GM12878 (cell line): ENCODE measurements around the gene BICRAL. TPM values are rescaled to one million over a fixed set of nuclear protein-coding genes. Genes with fewer than 3 reads are reported as not detected.
"Not testable (repeated sequence)": the region's sequence is repeated elsewhere in the genome, so short reads cannot be mapped to it uniquely, and the experiment has no call there.

Experiments
- ATAC-seq: fragments of 200-7000 bp; cut with Tn5 transposase; 3 replicates; pipeline ENCODE4 v1.9.1; 2020; ENCODE audit warnings: mild to moderate bottlenecking, moderate library complexity
- BruUV-seq: library from RNA; stranded (reverse); fragments of 400-500 nt; replicated peaks from 2 replicates; lab custom pipeline; 2021; lab: Mats Ljungman, UMichigan
- CTCF ChIA-PET: fragments of 300-600 bp; sonication (Branson Sonifier 250); formaldehyde crosslinking; extraction: SDS; loops from one replicate; lab custom pipeline; 2021; ENCODE audit warnings: inconsistent platforms; lab: Yijun Ruan, JAX
- POLR2A ChIA-PET: fragments of 350-600 bp; formaldehyde crosslinking; extraction: SDS; loops from one replicate; lab custom pipeline; 2021; ENCODE audit warnings: inconsistent platforms; lab: Charles Lee
- RAD21 ChIA-PET: fragments of 300-600 bp; sonication (Branson Sonifier 250); formaldehyde crosslinking; loops from one replicate; lab custom pipeline; 2023; ENCODE audit warnings: antibody characterized with exemption; ENCODE audit not compliant: unreplicated experiment; lab: Charles Lee
- SMC1A ChIA-PET: fragments of 300-600 bp; sonication (Branson Sonifier 250); formaldehyde crosslinking; loops from one replicate; lab custom pipeline; 2023; ENCODE audit not compliant: unreplicated experiment, uncharacterized antibody; lab: Charles Lee
- DNase-seq: peaks from one replicate; pipeline ENCODE4 v3.0.0-alpha.2; 2011; ENCODE audit warnings: low read depth, low spot score
- FAIRE-seq: peaks from 3 replicates; lab custom pipeline; 2011; peaks lifted over from hg19 to GRCh38; lab: Jason Lieb, UNC
- H2AFZ ChIP-seq: 2 replicates; pipeline ENCODE4 v1.6.0; 2011; ENCODE audit warnings: low read depth, low read length, control low read depth; ENCODE audit not compliant: control insufficient read depth
- H3K27ac ChIP-seq: 2 replicates; pipeline ENCODE4 v1.5.1; 2011; ENCODE audit warnings: control low read depth; ENCODE audit not compliant: control insufficient read depth, insufficient read depth
- H3K27me3 ChIP-seq, 2 experiments: replicated peaks in 1 of 2; 2 replicates each; pipeline versions ENCODE4 v1.6.0 to v1.6.1; 2011; ENCODE audit warnings: low read length in 1 of 2; ENCODE audit not compliant: control insufficient read depth in 2 of 2, insufficient read depth in 2 of 2
- H3K36me3 ChIP-seq, 2 experiments: 2 replicates each; pipeline ENCODE4 v1.5.1; 2011; ENCODE audit warnings: low read length in 1 of 2; ENCODE audit not compliant: control insufficient read depth in 2 of 2, insufficient read depth in 2 of 2
- H3K4me1 ChIP-seq: 2 replicates; pipeline ENCODE4 v1.6.1; 2011; ENCODE audit warnings: mild to moderate bottlenecking, low read length, moderate library complexity, mixed read lengths; ENCODE audit not compliant: control insufficient read depth, insufficient read depth
- H3K4me2 ChIP-seq: 2 replicates; pipeline ENCODE4 v1.6.0; 2011; ENCODE audit warnings: control low read depth; ENCODE audit not compliant: control insufficient read depth, insufficient read depth
- H3K4me3 ChIP-seq: fragments of 200-600 bp; sonication (generic); 2 replicates; pipeline ENCODE4 v1.5.1; 2016
- H3K79me2 ChIP-seq: 2 replicates; pipeline ENCODE4 v1.6.0; 2011; ENCODE audit warnings: low read length; ENCODE audit not compliant: control insufficient read depth, insufficient read depth
- H3K9ac ChIP-seq: 2 replicates; pipeline ENCODE4 v1.8.0; 2011; ENCODE audit warnings: low read length, control low read depth, mixed read lengths; ENCODE audit not compliant: control insufficient read depth, insufficient read depth
- H3K9me3 ChIP-seq: replicated peaks from 3 replicates; pipeline ENCODE4 v1.5.1; 2011; ENCODE audit warnings: mild to moderate bottlenecking, low read length; ENCODE audit not compliant: control insufficient read depth, insufficient read depth
- H4K20me1 ChIP-seq: 2 replicates; pipeline ENCODE4 v1.6.0; 2011; ENCODE audit not compliant: control insufficient read depth, insufficient read depth
- EED ChIP-seq: sonication (generic); IDR thresholded peaks from 2 replicates; pipeline ENCODE4 v1.6.1; 2016; ENCODE audit warnings: antibody characterized with exemption, low read depth
- RUNX3 ChIP-seq: IDR thresholded peaks from 2 replicates; pipeline ENCODE4 v1.6.1; 2012; ENCODE audit warnings: low read length, inconsistent platforms
- SPI1 ChIP-seq: IDR thresholded peaks from 2 replicates; pipeline ENCODE4 v1.6.1; 2011; ENCODE audit warnings: low read depth, mild to moderate bottlenecking, low read length, moderate library complexity, borderline replicate concordance; ENCODE audit not compliant: insufficient read depth
- WGBS: methylation state at CpG from one replicate; pipeline ENCODE4 v1.1.6; 2016; ENCODE audit warnings: low lambda C conversion rate; ENCODE audit not compliant: insufficient replicate concordance, insufficient coverage; ENCODE audit errors: missing lambda C conversion rate; 5-methylcytosine and 5-hydroxymethylcytosine counted together
- in situ Hi-C: fragments of 300-500 bp; cut with MboI; formaldehyde crosslinking; loops from 9 replicates; pipeline ENCODE4 v1.14.3; 2018; ENCODE audit warnings: mixed read lengths
- intact Hi-C: fragments of 100-400 bp; cut with micrococcal nuclease; formaldehyde crosslinking; loops from one replicate; pipeline ENCODE4 v1.14.2; 2022; ENCODE audit not compliant: unreplicated experiment
- polyA plus RNA-seq, 11 experiments: library from polyadenylated mRNA; depleted of rRNA in 4 of 11; unstranded in 6 of 11; stranded (reverse) in 5 of 11; fragments of >200 nt; fragmentation: Nextera tagmentation in 4 of 11; fragmentation: Illumina TruSeq in 1 of 11; extraction: Ambion mirVana in 4 of 11; extraction: Trizol in 1 of 11; gene quantifications; 1 replicate in 1 of 11; 2 replicates in 10 of 11; pipeline versions ENCODE4 v1.2.1 to v1.2.3, GENCODE V29; 2011 to 2016; ENCODE audit warnings: inconsistent platforms in 2 of 11, missing spikeins in 2 of 11, low read depth in 1 of 11
- total RNA-seq, 4 experiments: library from RNA; depleted of rRNA in 3 of 4; stranded (reverse); fragments of >200 nt in 3 of 4; fragmentation: Illumina TruSeq in 1 of 4; extraction: Trizol in 1 of 4; gene quantifications; 2 replicates each; pipeline versions ENCODE4 v1.2.1 to v1.2.3, GENCODE V29; 2013 to 2021
- TF ChIP-seq, protein P1 (sequence below): fragments of 450-650 bp; IDR thresholded peaks from 2 replicates; pipeline ENCODE4 v1.6.1; 2017; ENCODE audit warnings: mild to moderate bottlenecking, moderate library complexity
- TF ChIP-seq, protein P2 (sequence below): fragments of 450-650 bp; IDR thresholded peaks from 2 replicates; pipeline ENCODE4 v1.6.1; 2017; ENCODE audit warnings: mild to moderate bottlenecking, moderate library complexity

BICRAL gene
- total and polyA plus RNA-seq, 10 of the 15 experiments (the other 5 are each of a cell fraction or from before 2014, with no cell fraction given) = 1.9 to 16.6 (median 8.5) TPM

DNA sequence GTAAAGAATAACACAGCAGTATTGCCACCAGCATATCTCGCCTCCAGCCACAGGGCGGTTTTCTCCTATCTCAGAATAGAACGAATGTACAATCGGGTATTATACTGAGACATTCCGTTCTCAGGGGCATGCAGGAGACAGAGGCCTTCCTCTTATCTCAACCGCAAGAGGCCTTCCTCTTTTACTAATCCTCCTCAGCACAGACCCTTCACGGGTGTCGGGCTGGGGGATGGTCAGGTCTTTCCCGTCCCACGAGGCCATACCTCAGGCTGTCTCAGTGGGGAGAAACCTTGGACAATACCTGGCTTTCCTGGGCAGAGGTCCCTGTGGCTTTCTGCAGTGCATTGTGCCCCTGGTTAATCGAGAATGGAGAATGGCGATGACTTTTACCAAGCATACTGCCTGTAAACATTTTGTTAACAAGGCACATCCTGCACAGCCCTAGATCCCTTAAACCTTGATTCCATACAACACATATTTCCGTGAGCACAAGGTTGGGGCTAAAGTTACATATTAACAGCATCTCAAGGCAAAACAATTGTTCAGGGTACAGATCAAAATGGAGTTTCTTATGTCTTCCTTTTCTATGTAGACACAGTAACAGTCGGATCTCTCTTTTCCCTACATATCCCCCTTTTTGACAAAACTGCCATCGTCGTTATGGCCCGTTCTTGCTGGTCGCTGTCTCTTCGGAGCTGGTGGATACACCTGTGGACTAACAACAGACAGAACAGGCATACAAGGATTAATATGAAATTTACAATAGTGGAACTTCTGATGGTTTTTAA lies 112.4 kb downstream of the BICRAL start:
- RAD21 ChIA-PET = interaction anchor here (1.2 to 1.4 kb wide), 2 partner anchors 233 to 249 kb away, joined by 3 to 4 read pairs; no protein-coding TSS in a partner anchor

More for the DNA sequence above, 112.4 kb downstream of the BICRAL start:
- H3K9ac ChIP-seq, FAIRE-seq, H3K4me2 ChIP-seq, H3K27me3 ChIP-seq, in situ Hi-C loops, H4K20me1 ChIP-seq, H3K9me3 ChIP-seq, ATAC-seq, H3K4me3 ChIP-seq, BruUV-seq, H3K79me2 ChIP-seq, H3K36me3 ChIP-seq: not testable (repeated sequence)
- H2AFZ ChIP-seq = peak overlapping the region; percentile 86
- SMC1A ChIA-PET = interaction anchor here (0.6 to 2.6 kb wide), 5 partner anchors 14 to 951 kb away, joined by 3 to 9 read pairs (median 4); partner anchors contain the start of genes RPL7L1 and TBCC
- DNase-seq = peak; percentile 15
- peaks cover 15% of the 10 kb centered on the region for H3K4me1 ChIP-seq
- POLR2A ChIA-PET = interaction anchor here (1.3 kb wide), 1 partner anchor 165 kb away, joined by 3 read pairs; no protein-coding TSS in a partner anchor
- H3K27ac ChIP-seq = 0 out of 2 replicates have a peak overlapping the region, but pooled peaks have one; percentile 62
- CTCF ChIA-PET = interaction anchor here (0.7 to 1.3 kb wide), 4 partner anchors 14 to 232 kb away, joined by 3 to 5 read pairs (median 4); partner anchors contain the start of gene RPL7L1
- peak; percentile 47 for TF ChIP-seq RUNX3
- TF ChIP-seq, protein P1, sequence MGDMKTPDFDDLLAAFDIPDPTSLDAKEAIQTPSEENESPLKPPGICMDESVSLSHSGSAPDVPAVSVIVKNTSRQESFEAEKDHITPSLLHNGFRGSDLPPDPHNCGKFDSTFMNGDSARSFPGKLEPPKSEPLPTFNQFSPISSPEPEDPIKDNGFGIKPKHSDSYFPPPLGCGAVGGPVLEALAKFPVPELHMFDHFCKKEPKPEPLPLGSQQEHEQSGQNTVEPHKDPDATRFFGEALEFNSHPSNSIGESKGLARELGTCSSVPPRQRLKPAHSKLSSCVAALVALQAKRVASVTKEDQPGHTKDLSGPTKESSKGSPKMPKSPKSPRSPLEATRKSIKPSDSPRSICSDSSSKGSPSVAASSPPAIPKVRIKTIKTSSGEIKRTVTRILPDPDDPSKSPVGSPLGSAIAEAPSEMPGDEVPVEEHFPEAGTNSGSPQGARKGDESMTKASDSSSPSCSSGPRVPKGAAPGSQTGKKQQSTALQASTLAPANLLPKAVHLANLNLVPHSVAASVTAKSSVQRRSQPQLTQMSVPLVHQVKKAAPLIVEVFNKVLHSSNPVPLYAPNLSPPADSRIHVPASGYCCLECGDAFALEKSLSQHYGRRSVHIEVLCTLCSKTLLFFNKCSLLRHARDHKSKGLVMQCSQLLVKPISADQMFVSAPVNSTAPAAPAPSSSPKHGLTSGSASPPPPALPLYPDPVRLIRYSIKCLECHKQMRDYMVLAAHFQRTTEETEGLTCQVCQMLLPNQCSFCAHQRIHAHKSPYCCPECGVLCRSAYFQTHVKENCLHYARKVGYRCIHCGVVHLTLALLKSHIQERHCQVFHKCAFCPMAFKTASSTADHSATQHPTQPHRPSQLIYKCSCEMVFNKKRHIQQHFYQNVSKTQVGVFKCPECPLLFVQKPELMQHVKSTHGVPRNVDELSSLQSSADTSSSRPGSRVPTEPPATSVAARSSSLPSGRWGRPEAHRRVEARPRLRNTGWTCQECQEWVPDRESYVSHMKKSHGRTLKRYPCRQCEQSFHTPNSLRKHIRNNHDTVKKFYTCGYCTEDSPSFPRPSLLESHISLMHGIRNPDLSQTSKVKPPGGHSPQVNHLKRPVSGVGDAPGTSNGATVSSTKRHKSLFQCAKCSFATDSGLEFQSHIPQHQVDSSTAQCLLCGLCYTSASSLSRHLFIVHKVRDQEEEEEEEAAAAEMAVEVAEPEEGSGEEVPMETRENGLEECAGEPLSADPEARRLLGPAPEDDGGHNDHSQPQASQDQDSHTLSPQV = peak; percentile 67; the same call in 1 of the 2 replicates
- TF ChIP-seq, protein P2, sequence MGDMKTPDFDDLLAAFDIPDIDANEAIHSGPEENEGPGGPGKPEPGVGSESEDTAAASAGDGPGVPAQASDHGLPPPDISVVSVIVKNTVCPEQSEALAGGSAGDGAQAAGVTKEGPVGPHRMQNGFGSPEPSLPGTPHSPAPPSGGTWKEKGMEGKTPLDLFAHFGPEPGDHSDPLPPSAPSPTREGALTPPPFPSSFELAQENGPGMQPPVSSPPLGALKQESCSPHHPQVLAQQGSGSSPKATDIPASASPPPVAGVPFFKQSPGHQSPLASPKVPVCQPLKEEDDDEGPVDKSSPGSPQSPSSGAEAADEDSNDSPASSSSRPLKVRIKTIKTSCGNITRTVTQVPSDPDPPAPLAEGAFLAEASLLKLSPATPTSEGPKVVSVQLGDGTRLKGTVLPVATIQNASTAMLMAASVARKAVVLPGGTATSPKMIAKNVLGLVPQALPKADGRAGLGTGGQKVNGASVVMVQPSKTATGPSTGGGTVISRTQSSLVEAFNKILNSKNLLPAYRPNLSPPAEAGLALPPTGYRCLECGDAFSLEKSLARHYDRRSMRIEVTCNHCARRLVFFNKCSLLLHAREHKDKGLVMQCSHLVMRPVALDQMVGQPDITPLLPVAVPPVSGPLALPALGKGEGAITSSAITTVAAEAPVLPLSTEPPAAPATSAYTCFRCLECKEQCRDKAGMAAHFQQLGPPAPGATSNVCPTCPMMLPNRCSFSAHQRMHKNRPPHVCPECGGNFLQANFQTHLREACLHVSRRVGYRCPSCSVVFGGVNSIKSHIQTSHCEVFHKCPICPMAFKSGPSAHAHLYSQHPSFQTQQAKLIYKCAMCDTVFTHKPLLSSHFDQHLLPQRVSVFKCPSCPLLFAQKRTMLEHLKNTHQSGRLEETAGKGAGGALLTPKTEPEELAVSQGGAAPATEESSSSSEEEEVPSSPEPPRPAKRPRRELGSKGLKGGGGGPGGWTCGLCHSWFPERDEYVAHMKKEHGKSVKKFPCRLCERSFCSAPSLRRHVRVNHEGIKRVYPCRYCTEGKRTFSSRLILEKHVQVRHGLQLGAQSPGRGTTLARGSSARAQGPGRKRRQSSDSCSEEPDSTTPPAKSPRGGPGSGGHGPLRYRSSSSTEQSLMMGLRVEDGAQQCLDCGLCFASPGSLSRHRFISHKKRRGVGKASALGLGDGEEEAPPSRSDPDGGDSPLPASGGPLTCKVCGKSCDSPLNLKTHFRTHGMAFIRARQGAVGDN = peak; percentile 34; the same call in 1 of the 2 replicates
- TF ChIP-seq SPI1 = peak; percentile 54
- 0 out of 2 replicates have a peak, but pooled peaks have one; percentile 23 for TF ChIP-seq EED
- intact Hi-C loops = loop anchor here (5.0 kb wide), 1 partner anchor 112 kb away; the partner anchor contains the start of gene BICRAL
- WGBS = 40% methylated on average over 19 of the region's 19 CpGs
